ENCODE results near the gene NEURL1.

DNA sequence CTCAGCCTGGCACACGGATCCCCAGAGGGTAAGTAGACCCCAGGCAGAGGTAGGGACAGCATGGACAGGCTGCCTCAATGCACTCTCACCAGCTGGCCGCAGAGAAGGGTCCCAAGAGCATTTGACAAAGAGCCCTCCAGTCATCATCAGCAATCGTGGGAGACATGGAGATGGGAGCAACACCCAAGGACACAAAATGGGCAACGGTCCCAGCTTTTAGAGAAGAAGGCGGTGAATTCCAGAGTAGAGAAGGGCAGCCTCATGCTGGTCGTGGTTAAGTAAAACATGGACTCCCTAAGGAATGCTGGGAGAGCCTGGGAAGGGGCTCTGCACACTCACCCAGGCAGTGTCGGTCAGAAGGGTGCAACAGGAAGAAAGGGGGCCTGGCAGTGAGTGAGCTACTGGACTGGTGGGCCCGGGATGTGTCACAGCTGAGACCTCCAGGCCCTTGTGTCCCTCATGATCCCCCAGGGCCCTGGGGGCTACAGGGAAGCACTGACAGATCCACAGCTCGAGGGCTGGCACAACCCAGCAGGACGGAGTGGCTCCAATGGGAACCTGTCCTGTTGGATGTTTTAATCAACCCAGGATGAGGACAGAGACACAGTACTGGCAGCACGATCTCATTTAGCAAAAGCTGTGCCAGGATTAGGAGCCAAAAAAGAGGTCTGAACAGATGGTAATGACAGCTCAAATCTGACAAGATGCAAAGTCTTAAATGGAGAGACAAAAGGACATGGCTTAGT is 147.1 kb downstream of the NEURL1 start:
- TF ChIP-seq, protein P1, sequence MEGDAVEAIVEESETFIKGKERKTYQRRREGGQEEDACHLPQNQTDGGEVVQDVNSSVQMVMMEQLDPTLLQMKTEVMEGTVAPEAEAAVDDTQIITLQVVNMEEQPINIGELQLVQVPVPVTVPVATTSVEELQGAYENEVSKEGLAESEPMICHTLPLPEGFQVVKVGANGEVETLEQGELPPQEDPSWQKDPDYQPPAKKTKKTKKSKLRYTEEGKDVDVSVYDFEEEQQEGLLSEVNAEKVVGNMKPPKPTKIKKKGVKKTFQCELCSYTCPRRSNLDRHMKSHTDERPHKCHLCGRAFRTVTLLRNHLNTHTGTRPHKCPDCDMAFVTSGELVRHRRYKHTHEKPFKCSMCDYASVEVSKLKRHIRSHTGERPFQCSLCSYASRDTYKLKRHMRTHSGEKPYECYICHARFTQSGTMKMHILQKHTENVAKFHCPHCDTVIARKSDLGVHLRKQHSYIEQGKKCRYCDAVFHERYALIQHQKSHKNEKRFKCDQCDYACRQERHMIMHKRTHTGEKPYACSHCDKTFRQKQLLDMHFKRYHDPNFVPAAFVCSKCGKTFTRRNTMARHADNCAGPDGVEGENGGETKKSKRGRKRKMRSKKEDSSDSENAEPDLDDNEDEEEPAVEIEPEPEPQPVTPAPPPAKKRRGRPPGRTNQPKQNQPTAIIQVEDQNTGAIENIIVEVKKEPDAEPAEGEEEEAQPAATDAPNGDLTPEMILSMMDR (conservative IDR thresholded peaks at IDR 0.05; ENCODE audit: low read depth, low read length), result no peak
- TF ChIP-seq EZH2phosphoT487 (IDR thresholded peaks at IDR 0.05; ENCODE audit: borderline replicate concordance, low read length), result no peak

Measured in PC-3 (cell line).